Measurements from ENCODE around the gene ANKRD7.
A peak's percentile ranks its signal among the peaks of the same experiment; 100 is the strongest.

The ANKRD7 gene

GRCh38 chr7:118186501-118186900 is 38.0 kb upstream of the ANKRD7 start:
- Histone ChIP-seq H4K20me1 (ENCODE audit: insufficient read depth, low read length) (peaks cover 7% of the 10 kb centered on the region), H3K4me2 (ENCODE audit: low read length) (peak overlapping the region; percentile 85), H2AFZ (ENCODE audit: low read depth, low read length) (no peak overlapping the region), H3K4me1 (ENCODE audit: low read length) (peaks cover 24% of the 10 kb centered on the region), H3K36me3 (replicated peaks; ENCODE audit: low read depth, low read length) (peaks cover 37% of the 10 kb centered on the region), H3K79me2 (ENCODE audit: low read length) (peaks cover 67% of the 10 kb centered on the region), H3K27me3 (ENCODE audit: low read depth, low read length) (no peaks in the 10 kb centered on the region), H3K9me3 (ENCODE audit: insufficient read depth, low read length) (no peaks in the 10 kb centered on the region), H3K4me3 (ENCODE audit: low read length) (no peak overlapping the region), H3K9ac (ENCODE audit: low read length) (no peak overlapping the region), H3K27ac (ENCODE audit: low read length) (no peak overlapping the region)
- TF ChIP-seq EZH2phosphoT487 (IDR thresholded peaks at IDR 0.05; ENCODE audit: low read depth) = no peak
- TF ChIP-seq, protein P1, sequence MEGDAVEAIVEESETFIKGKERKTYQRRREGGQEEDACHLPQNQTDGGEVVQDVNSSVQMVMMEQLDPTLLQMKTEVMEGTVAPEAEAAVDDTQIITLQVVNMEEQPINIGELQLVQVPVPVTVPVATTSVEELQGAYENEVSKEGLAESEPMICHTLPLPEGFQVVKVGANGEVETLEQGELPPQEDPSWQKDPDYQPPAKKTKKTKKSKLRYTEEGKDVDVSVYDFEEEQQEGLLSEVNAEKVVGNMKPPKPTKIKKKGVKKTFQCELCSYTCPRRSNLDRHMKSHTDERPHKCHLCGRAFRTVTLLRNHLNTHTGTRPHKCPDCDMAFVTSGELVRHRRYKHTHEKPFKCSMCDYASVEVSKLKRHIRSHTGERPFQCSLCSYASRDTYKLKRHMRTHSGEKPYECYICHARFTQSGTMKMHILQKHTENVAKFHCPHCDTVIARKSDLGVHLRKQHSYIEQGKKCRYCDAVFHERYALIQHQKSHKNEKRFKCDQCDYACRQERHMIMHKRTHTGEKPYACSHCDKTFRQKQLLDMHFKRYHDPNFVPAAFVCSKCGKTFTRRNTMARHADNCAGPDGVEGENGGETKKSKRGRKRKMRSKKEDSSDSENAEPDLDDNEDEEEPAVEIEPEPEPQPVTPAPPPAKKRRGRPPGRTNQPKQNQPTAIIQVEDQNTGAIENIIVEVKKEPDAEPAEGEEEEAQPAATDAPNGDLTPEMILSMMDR (IDR thresholded peaks at IDR 0.05; ENCODE audit: low read depth, low read length) = no peak

GRCh38 chr7:118194571-118194970 is 29.9 kb upstream of the ANKRD7 start:
- H3K4me2 ChIP-seq (ENCODE audit: low read length) = no peak overlapping the region
- peaks cover 25% of the 10 kb centered on the region for H3K36me3 ChIP-seq (replicated peaks; ENCODE audit: low read depth, low read length)
- H3K4me3 ChIP-seq (ENCODE audit: low read length) = no peak overlapping the region
- H4K20me1 ChIP-seq (ENCODE audit: insufficient read depth, low read length) = no peaks in the 10 kb centered on the region
- H3K9ac ChIP-seq (ENCODE audit: low read length) = no peak overlapping the region
- H3K27me3 ChIP-seq (ENCODE audit: low read depth, low read length) = no peaks in the 10 kb centered on the region
- TF ChIP-seq, protein P1 (IDR thresholded peaks at IDR 0.05; ENCODE audit: low read depth, low read length) = no peak
- TF ChIP-seq EZH2phosphoT487 (IDR thresholded peaks at IDR 0.05; ENCODE audit: low read depth) = no peak
- no peaks in the 10 kb centered on the region for H3K9me3 ChIP-seq (ENCODE audit: insufficient read depth, low read length)
- H3K79me2 ChIP-seq (ENCODE audit: low read length) = no peaks in the 10 kb centered on the region
- H3K27ac ChIP-seq (ENCODE audit: low read length) = no peak overlapping the region
- H3K4me1 ChIP-seq (ENCODE audit: low read length) = no peaks in the 10 kb centered on the region
- H2AFZ ChIP-seq (ENCODE audit: low read depth, low read length) = no peak overlapping the region

DNA sequence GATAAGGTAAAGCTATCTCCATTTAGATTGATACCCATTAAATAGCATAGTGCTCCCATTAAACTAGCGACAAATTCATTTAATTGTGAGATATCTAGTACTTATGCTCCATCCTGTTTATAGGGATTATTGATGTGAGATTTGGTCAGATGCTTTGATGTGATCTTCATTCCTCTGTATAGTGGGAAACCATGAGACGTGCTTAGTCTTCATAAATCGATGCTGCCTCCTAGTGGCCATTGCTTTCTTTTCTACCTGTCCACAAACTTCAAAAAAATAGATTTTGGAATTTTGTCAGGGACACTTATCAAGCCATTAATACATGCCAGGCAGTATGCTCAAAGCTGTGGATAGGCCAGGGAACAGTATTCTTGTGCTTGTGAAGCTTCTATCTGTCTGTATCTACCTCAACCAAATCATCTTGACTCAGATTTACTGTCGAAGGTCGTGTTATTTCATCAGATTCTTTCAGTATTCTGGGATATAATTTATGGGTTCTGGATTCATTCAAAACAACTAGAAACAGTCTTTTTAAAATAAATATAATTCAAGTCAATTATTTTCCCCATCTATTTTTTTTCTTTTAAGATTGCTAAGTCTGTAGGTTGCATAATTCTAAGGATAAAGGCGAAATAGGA is 28.5 kb upstream of the ANKRD7 start:
- H3K27ac ChIP-seq (ENCODE audit: low read length) = no peak overlapping the region
- no peak overlapping the region for H2AFZ ChIP-seq (ENCODE audit: low read depth, low read length)
- H3K9ac ChIP-seq (ENCODE audit: low read length) = no peak overlapping the region
- H3K79me2 ChIP-seq (ENCODE audit: low read length) = no peaks in the 10 kb centered on the region
- H3K4me1 ChIP-seq (ENCODE audit: low read length) = no peaks in the 10 kb centered on the region
- H3K36me3 ChIP-seq (replicated peaks; ENCODE audit: low read depth, low read length) = peaks cover 25% of the 10 kb centered on the region
- no peak overlapping the region for H3K4me3 ChIP-seq (ENCODE audit: low read length)
- no peaks in the 10 kb centered on the region for H4K20me1 ChIP-seq (ENCODE audit: insufficient read depth, low read length)
- TF ChIP-seq, protein P1 (IDR thresholded peaks at IDR 0.05; ENCODE audit: low read depth, low read length) = peak; percentile 84
- TF ChIP-seq EZH2phosphoT487 (IDR thresholded peaks at IDR 0.05; ENCODE audit: low read depth) = no peak
- H3K9me3 ChIP-seq (ENCODE audit: insufficient read depth, low read length) = no peaks in the 10 kb centered on the region
- H3K27me3 ChIP-seq (ENCODE audit: low read depth, low read length) = no peaks in the 10 kb centered on the region
- no peak overlapping the region for H3K4me2 ChIP-seq (ENCODE audit: low read length)

GRCh38 chr7:118202061-118202460 is 22.4 kb upstream of the ANKRD7 start:
- Histone ChIP-seq H2AFZ (ENCODE audit: low read depth, low read length) (no peak overlapping the region), H3K9me3 (ENCODE audit: insufficient read depth, low read length) (no peaks in the 10 kb centered on the region), H4K20me1 (ENCODE audit: insufficient read depth, low read length) (no peaks in the 10 kb centered on the region), H3K4me1 (ENCODE audit: low read length) (no peaks in the 10 kb centered on the region), H3K79me2 (ENCODE audit: low read length) (no peaks in the 10 kb centered on the region), H3K4me3 (ENCODE audit: low read length) (no peak overlapping the region), H3K36me3 (replicated peaks; ENCODE audit: low read depth, low read length) (no peaks in the 10 kb centered on the region), H3K9ac (ENCODE audit: low read length) (no peak overlapping the region), H3K27ac (ENCODE audit: low read length) (no peak overlapping the region), H3K4me2 (ENCODE audit: low read length) (no peak overlapping the region), H3K27me3 (ENCODE audit: low read depth, low read length) (no peaks in the 10 kb centered on the region)
- TF ChIP-seq, protein P1 (IDR thresholded peaks at IDR 0.05; ENCODE audit: low read depth, low read length) = no peak
- no peak for TF ChIP-seq EZH2phosphoT487 (IDR thresholded peaks at IDR 0.05; ENCODE audit: low read depth)
